HG02623 (cell line): ENCODE data around the gene EYS.
"Not testable (repeated sequence)": the region's sequence is repeated elsewhere in the genome, so short reads cannot be mapped to it uniquely, and the experiment has no call there.

Experiments used
- ATAC-seq: cut with Tn5 transposase; IDR thresholded peaks from one replicate; pipeline ENCODE4 v1.9.1; 2021; ENCODE audit warnings: moderate library complexity; ENCODE audit not compliant: unreplicated experiment

Gene EYS

GRCh38 chr6:65112435-65112834 is 594.6 kb downstream of the EYS start:
- ATAC-seq, result no peak

GRCh38 chr6:65110031-65110430 is 597.0 kb downstream of the EYS start:
- ATAC-seq, result no peak

GRCh38 chr6:65098349-65098748 is 608.7 kb downstream of the EYS start:
- no peak for ATAC-seq

GRCh38 chr6:65091561-65091960 is 615.5 kb downstream of the EYS start:
- no peak for ATAC-seq

- no peak for ATAC-seq
These were observed 618.5 kb downstream of the EYS start for GRCh38 chr6:65088575-65088974.

GRCh38 chr6:65081756-65082155 is 625.3 kb downstream of the EYS start:
- no peak for ATAC-seq

GRCh38 chr6:65075705-65076230 is 631.3 kb downstream of the EYS start:
- no peak for ATAC-seq

GRCh38 chr6:65072500-65072899 is 634.5 kb downstream of the EYS start:
- ATAC-seq, result no peak

GRCh38 chr6:65071480-65071879 is 635.5 kb downstream of the EYS start:
- ATAC-seq, result no peak

GRCh38 chr6:65064844-65065243 is 642.2 kb downstream of the EYS start:
- no peak for ATAC-seq

GRCh38 chr6:65059568-65059967 is 647.5 kb downstream of the EYS start:
- no peak for ATAC-seq

- no peak for ATAC-seq
These were observed 651.5 kb downstream of the EYS start for GRCh38 chr6:65055545-65055944.

- no peak for ATAC-seq
These were observed 654.4 kb downstream of the EYS start for GRCh38 chr6:65052626-65053025.

- ATAC-seq, result no peak
These were observed 661.2 kb downstream of the EYS start for GRCh38 chr6:65045801-65046200.

- no peak for ATAC-seq
These were observed 693.0 kb downstream of the EYS start for GRCh38 chr6:65014006-65014405.

GRCh38 chr6:65006788-65007187 is 700.2 kb downstream of the EYS start:
- ATAC-seq, result no peak

- no peak for ATAC-seq
These were observed 702.7 kb downstream of the EYS start for GRCh38 chr6:65004283-65004682.

GRCh38 chr6:65002882-65003281 is 704.1 kb downstream of the EYS start:
- ATAC-seq, result not testable (repeated sequence)

- ATAC-seq, result no peak
These were observed 706.2 kb downstream of the EYS start for GRCh38 chr6:65000815-65001214.

- no peak for ATAC-seq
These were observed 708.8 kb downstream of the EYS start for GRCh38 chr6:64998204-64998603.

GRCh38 chr6:64996301-64996700 is 710.7 kb downstream of the EYS start:
- ATAC-seq, result no peak

- no peak for ATAC-seq
These were observed 716.2 kb downstream of the EYS start for GRCh38 chr6:64990652-64991304.

- no peak for ATAC-seq
These were observed 718.9 kb downstream of the EYS start for GRCh38 chr6:64988148-64988547.
